NB4 (cell line): ENCODE results near the gene MRPL3.

ENCODE experiments used
- DNase-seq: peaks from one replicate; pipeline ENCODE4 v3.0.0; 2010; ENCODE audit warnings: low read depth
- H3K4me3 ChIP-seq: one replicate; pipeline ENCODE4 v1.5.1; 2011; ENCODE audit warnings: mild to moderate bottlenecking, low read depth, low read length, moderate library complexity
- MYC ChIP-seq: IDR thresholded peaks from 2 replicates; pipeline ENCODE4 v1.6.1; 2011; ENCODE audit warnings: low read depth, low read length
- POLR2A ChIP-seq: IDR thresholded peaks from 2 replicates; pipeline ENCODE4 v1.6.1; 2011; ENCODE audit warnings: mild to moderate bottlenecking; ENCODE audit not compliant: insufficient read length; ENCODE audit errors: extremely low read depth
- TF ChIP-seq, protein P1 (sequence below): IDR thresholded peaks from one replicate; pipeline ENCODE4 v1.5.1; 2012; ENCODE audit warnings: low read depth, low read length
- TF ChIP-seq, protein P2 (sequence below): IDR thresholded peaks from 2 replicates; pipeline ENCODE4 v1.6.1; 2011; ENCODE audit warnings: low read depth, low read length

The MRPL3 gene

DNA sequence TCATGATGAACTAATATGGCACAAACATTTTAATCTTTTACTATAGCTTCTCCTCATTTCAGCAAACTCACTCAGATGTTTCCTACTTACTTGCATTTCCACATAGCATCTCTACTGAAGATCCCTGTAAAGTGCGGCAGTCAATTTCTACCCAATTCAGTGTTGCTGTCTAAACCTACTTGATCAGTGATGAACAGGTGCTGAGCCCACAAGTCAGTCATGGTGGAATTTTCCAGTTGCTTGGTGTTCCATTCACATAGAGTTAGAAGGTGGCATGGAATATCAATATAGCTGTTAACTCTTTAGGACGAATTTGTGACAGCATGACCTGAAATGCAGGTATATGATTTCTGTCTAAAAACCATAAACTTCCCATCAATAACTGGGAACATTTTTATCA, 22.7 kb downstream of the MRPL3 start:
- no peak overlapping the region for H3K4me3 ChIP-seq
- no peak for TF ChIP-seq POLR2A
- TF ChIP-seq, protein P1, sequence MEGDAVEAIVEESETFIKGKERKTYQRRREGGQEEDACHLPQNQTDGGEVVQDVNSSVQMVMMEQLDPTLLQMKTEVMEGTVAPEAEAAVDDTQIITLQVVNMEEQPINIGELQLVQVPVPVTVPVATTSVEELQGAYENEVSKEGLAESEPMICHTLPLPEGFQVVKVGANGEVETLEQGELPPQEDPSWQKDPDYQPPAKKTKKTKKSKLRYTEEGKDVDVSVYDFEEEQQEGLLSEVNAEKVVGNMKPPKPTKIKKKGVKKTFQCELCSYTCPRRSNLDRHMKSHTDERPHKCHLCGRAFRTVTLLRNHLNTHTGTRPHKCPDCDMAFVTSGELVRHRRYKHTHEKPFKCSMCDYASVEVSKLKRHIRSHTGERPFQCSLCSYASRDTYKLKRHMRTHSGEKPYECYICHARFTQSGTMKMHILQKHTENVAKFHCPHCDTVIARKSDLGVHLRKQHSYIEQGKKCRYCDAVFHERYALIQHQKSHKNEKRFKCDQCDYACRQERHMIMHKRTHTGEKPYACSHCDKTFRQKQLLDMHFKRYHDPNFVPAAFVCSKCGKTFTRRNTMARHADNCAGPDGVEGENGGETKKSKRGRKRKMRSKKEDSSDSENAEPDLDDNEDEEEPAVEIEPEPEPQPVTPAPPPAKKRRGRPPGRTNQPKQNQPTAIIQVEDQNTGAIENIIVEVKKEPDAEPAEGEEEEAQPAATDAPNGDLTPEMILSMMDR, result no peak
- TF ChIP-seq, protein P2, sequence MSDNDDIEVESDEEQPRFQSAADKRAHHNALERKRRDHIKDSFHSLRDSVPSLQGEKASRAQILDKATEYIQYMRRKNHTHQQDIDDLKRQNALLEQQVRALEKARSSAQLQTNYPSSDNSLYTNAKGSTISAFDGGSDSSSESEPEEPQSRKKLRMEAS, result no peak
- no peak for TF ChIP-seq MYC
- no peak for DNase-seq

DNA sequence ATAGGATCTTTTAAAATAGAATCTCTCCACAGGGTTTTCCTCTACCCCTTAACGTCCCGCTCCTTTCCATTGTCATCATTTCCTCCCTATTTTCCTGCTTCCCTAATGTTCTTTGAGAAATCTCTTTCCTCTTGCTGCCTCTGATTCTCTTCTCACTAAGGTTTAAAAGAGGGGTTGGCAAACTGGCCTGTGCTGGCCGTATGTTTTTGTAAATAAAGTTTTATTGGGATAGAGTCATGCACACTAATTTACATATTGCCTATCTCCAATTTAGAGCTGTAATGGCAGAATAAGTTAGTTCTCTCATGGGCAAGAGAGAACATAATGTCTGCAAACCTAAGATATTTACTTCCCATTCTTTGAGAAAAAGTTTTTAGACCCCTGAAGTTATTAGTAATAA, 25.0 kb downstream of the MRPL3 start:
- TF ChIP-seq, protein P2, result no peak
- TF ChIP-seq POLR2A (no peak), MYC (no peak)
- TF ChIP-seq, protein P1, result no peak
- no peak for DNase-seq

DNA sequence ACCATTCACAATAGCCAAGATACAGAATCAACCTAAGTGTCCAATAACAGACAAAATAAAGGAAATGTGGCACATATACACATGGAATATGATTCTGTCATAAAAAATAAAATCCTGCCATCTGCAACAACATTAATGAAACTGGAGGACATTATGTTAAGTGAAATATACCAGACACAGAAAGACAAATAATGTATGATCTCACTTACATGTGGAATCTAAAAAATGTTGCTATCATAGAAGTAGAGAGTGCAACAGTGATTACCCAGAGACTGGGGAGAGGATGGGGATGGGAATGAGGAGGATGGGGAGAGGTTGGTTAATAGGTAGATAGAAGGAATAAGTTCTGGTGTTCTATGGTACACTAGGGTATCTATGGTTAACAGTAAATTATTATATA, 28.7 kb downstream of the MRPL3 start:
- DNase-seq, result no peak

More for the DNA sequence above, 25.0 kb downstream of the MRPL3 start:
- H3K4me3 ChIP-seq, result no peak overlapping the region

DNA sequence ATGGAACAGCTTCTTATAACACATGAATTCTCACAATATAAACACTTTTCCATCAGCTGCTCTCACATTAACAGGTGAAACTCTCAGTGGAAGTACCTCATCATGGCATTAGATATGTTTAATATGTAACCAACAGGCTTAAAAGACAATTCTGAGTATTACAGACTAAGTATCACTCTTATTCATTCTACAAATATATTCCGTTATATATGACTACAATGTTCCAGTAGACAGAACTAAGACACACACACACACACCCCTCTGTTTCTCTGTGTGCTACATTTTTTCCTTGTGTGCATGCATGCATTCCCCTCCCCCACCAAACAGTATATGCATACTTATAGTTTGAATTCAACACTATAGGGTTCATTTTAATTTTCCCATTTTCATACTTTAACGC, 32.4 kb downstream of the MRPL3 start:
- TF ChIP-seq, protein P2, result no peak
- TF ChIP-seq MYC (no peak), POLR2A (no peak)
- TF ChIP-seq, protein P1, result no peak
- DNase-seq, result no peak
- no peak overlapping the region for H3K4me3 ChIP-seq

More for the DNA sequence above, 28.7 kb downstream of the MRPL3 start:
- TF ChIP-seq POLR2A, result no peak
- TF ChIP-seq MYC, result no peak
- TF ChIP-seq, protein P1, result no peak
- TF ChIP-seq, protein P2, result no peak
- no peak overlapping the region for H3K4me3 ChIP-seq

DNA sequence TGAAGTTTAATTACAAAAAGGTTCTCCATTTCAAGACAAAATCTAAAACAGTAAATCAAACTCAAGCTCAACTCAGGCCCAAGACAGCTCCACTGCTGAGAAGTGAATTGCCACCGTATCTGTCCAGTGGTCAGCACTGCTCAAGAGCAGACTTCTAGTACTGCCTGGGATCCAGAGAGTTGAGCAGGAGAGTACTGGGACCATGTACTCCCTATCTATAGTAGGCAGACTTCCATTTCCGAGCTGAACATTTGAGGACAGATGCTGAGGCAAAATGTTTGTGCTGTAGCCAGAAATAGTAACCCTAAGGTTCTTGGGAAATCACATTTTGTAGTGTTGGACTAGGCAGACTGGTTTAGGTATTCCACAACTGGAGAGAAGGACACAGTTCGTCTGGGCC, 44.1 kb downstream of the MRPL3 start:
- H3K4me3 ChIP-seq, result no peak overlapping the region
- DNase-seq, result no peak
- TF ChIP-seq, protein P2, result no peak
- TF ChIP-seq POLR2A (no peak), MYC (no peak)
- TF ChIP-seq, protein P1, result no peak

DNA sequence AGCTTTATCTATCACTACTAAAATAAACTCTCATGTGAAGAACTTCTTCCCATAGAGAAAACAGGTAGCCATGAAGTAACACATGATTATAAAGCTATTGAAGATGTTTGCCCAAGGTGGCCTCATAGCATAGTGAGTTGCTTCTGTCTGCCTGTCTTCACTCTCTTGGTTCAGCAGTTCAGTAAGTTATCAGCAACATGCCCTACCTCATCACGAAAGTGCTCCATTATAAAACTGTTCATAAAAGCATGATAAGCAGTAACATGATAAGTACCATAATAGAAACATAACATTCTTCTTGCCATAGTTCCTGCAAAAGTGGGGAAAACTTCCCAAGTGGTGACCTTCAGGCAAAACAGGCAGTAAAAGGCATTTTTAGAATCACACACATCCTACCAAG, 45.6 kb downstream of the MRPL3 start:
- no peak for DNase-seq
- TF ChIP-seq, protein P1, result no peak
- TF ChIP-seq, protein P2, result no peak
- TF ChIP-seq POLR2A (no peak), MYC (no peak)
- H3K4me3 ChIP-seq, result no peak overlapping the region
